MM.1S (cell line): ENCODE results near the gene WDR73.

Experiments
- DNase-seq: peaks from one replicate; pipeline ENCODE4 v3.0.0-alpha.2; 2015
- H2AFZ ChIP-seq: fragments of 300-600 bp; sonication (generic); 2 replicates; pipeline ENCODE4 v1.6.0; 2016; ENCODE audit warnings: antibody characterized with exemption, low read length
- H3F3A ChIP-seq: fragments of 300-600 bp; sonication (generic); 2 replicates; pipeline ENCODE4 v1.6.1; 2016; ENCODE audit warnings: mild to moderate bottlenecking, antibody characterized with exemption, low read length, moderate library complexity, mixed read lengths; ENCODE audit not compliant: insufficient read depth
- H3K27ac ChIP-seq: fragments of 300-600 bp; sonication (generic); 2 replicates; pipeline ENCODE4 v1.5.1; 2016; ENCODE audit warnings: mild to moderate bottlenecking, low read length
- H3K27me3 ChIP-seq: fragments of 300-600 bp; sonication (generic); replicated peaks from 2 replicates; pipeline ENCODE4 v1.6.0; 2016; ENCODE audit warnings: low read length; ENCODE audit not compliant: insufficient read depth
- H3K36me3 ChIP-seq: fragments of 300-600 bp; sonication (generic); replicated peaks from 2 replicates; pipeline ENCODE4 v1.6.1; 2016; ENCODE audit warnings: mild to moderate bottlenecking, low read length, mixed read lengths; ENCODE audit not compliant: insufficient read depth
- H3K4me1 ChIP-seq: fragments of 300-600 bp; sonication (generic); 2 replicates; pipeline ENCODE4 v1.6.1; 2016; ENCODE audit warnings: low read length, mixed read lengths
- H3K4me2 ChIP-seq: fragments of 300-600 bp; sonication (generic); 2 replicates; pipeline ENCODE4 v1.6.0; 2016; ENCODE audit warnings: low read depth, low read length
- H3K4me3 ChIP-seq: fragments of 300-600 bp; sonication (generic); 2 replicates; pipeline ENCODE4 v1.5.1; 2016; ENCODE audit warnings: low read length, mixed read lengths
- H3K79me2 ChIP-seq: fragments of 300-600 bp; sonication (generic); 2 replicates; pipeline ENCODE4 v1.6.1; 2016; ENCODE audit warnings: mixed run types, low read length, mixed read lengths
- H3K9ac ChIP-seq: fragments of 300-600 bp; sonication (generic); 2 replicates; pipeline ENCODE4 v1.6.1; 2016; ENCODE audit warnings: low read length, mixed read lengths
- H3K9me2 ChIP-seq: fragments of 300-600 bp; sonication (generic); replicated peaks from 2 replicates; pipeline ENCODE4 v1.6.1; 2016; ENCODE audit warnings: mild to moderate bottlenecking, low read length, mixed read lengths; ENCODE audit not compliant: insufficient read depth
- H3K9me3 ChIP-seq: fragments of 300-600 bp; sonication (generic); replicated peaks from 2 replicates; pipeline ENCODE4 v1.6.1; 2016; ENCODE audit warnings: mild to moderate bottlenecking, low read length, mixed read lengths; ENCODE audit not compliant: insufficient read depth
- H4K20me1 ChIP-seq: fragments of 300-600 bp; sonication (generic); 2 replicates; pipeline ENCODE4 v1.6.1; 2016; ENCODE audit warnings: mild to moderate bottlenecking, low read length, moderate library complexity, mixed read lengths; ENCODE audit not compliant: insufficient read depth
- EZH2 ChIP-seq: fragments of 300-600 bp; sonication (generic); optimal IDR thresholded peaks from 2 replicates; pipeline ENCODE3; 2017; ENCODE audit warnings: low read depth, mild to moderate bottlenecking, antibody characterized with exemption, low read length, mixed read lengths
- EZH2phosphoT487 ChIP-seq: fragments of 300-600 bp; sonication (generic); IDR thresholded peaks from 2 replicates; pipeline ENCODE4 v1.6.1; 2018; ENCODE audit warnings: antibody characterized with exemption, low read length
- TF ChIP-seq, protein P1 (sequence below): fragments of 300-600 bp; sonication (generic); IDR thresholded peaks from 2 replicates; pipeline ENCODE4 v1.5.1; 2016; ENCODE audit warnings: antibody characterized with exemption, low read length, mixed read lengths

WDR73 gene

GRCh38 chr15:84661001-84661400 is 6.9 kb upstream of the WDR73 start:
- H3K79me2 ChIP-seq: no peaks in the 10 kb centered on the region
- H3K27ac ChIP-seq: peak overlapping the region; percentile 81; the same call in 1 of the 2 replicates
- no peak for DNase-seq
- no peak for TF ChIP-seq EZH2
- no peaks in the 10 kb centered on the region for H3K9me2 ChIP-seq
- 0 out of 2 replicates have a peak overlapping the region, but pooled peaks have one; percentile 17 for H3K9ac ChIP-seq
- no peaks in the 10 kb centered on the region for H3K9me3 ChIP-seq
- no peaks in the 10 kb centered on the region for H3K27me3 ChIP-seq
- H3K4me1 ChIP-seq: peaks cover 27% of the 10 kb centered on the region
- no peak overlapping the region for H2AFZ ChIP-seq
- no peaks in the 10 kb centered on the region for H4K20me1 ChIP-seq
- no peak overlapping the region for H3K4me3 ChIP-seq
- peaks cover 33% of the 10 kb centered on the region for H3F3A ChIP-seq
- H3K36me3 ChIP-seq: no peaks in the 10 kb centered on the region
- H3K4me2 ChIP-seq: peak overlapping the region; percentile 36; the same call in 1 of the 2 replicates

GRCh38 chr15:84659904-84660781 is 6.1 kb upstream of the WDR73 start:
- Histone ChIP-seq H3K4me1 (peaks cover 29% of the 10 kb centered on the region), H3F3A (peaks cover 35% of the 10 kb centered on the region), H3K79me2 (no peaks in the 10 kb centered on the region), H3K4me2 (peak overlapping the region; percentile 36), H3K4me3 (no peak overlapping the region), H3K9ac (peak overlapping the region; percentile 17), H3K9me2 (no peaks in the 10 kb centered on the region), H4K20me1 (no peaks in the 10 kb centered on the region), H3K27ac (peak overlapping the region; percentile 81), H3K27me3 (no peaks in the 10 kb centered on the region), H3K36me3 (no peaks in the 10 kb centered on the region), H2AFZ (no peak overlapping the region), H3K9me3 (no peaks in the 10 kb centered on the region)
- TF ChIP-seq EZH2phosphoT487 (no peak), EZH2 (no peak)
- TF ChIP-seq, protein P1, sequence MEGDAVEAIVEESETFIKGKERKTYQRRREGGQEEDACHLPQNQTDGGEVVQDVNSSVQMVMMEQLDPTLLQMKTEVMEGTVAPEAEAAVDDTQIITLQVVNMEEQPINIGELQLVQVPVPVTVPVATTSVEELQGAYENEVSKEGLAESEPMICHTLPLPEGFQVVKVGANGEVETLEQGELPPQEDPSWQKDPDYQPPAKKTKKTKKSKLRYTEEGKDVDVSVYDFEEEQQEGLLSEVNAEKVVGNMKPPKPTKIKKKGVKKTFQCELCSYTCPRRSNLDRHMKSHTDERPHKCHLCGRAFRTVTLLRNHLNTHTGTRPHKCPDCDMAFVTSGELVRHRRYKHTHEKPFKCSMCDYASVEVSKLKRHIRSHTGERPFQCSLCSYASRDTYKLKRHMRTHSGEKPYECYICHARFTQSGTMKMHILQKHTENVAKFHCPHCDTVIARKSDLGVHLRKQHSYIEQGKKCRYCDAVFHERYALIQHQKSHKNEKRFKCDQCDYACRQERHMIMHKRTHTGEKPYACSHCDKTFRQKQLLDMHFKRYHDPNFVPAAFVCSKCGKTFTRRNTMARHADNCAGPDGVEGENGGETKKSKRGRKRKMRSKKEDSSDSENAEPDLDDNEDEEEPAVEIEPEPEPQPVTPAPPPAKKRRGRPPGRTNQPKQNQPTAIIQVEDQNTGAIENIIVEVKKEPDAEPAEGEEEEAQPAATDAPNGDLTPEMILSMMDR: no peak
- peak; percentile 73 for DNase-seq

- H3K9me3 ChIP-seq: no peaks in the 10 kb centered on the region
- peak overlapping the region; percentile 54 for H2AFZ ChIP-seq
- peak overlapping the region; percentile 61 for H3K4me3 ChIP-seq
- peak overlapping the region; percentile 77; the same call in 1 of the 2 replicates for H3K9ac ChIP-seq
- DNase-seq: no peak
- peak overlapping the region; percentile 84 for H3K4me2 ChIP-seq
- H3K27ac ChIP-seq: peak overlapping the region; percentile 81; the same call in 1 of the 2 replicates
- TF ChIP-seq EZH2 (no peak), EZH2phosphoT487 (no peak)
- TF ChIP-seq, protein P1: no peak
- H3K9me2 ChIP-seq: no peaks in the 10 kb centered on the region
- peaks cover 45% of the 10 kb centered on the region for H3F3A ChIP-seq
- H3K36me3 ChIP-seq: no peaks in the 10 kb centered on the region
- peaks cover 2% of the 10 kb centered on the region for H3K79me2 ChIP-seq
- peaks cover 33% of the 10 kb centered on the region for H3K4me1 ChIP-seq
- no peaks in the 10 kb centered on the region for H4K20me1 ChIP-seq
- no peaks in the 10 kb centered on the region for H3K27me3 ChIP-seq
Observed at GRCh38 chr15:84658788-84659411, 4.8 kb upstream of the WDR73 start.
